CD4-positive, alpha-beta memory T cell (primary cell): ENCODE measurements around the gene BTNL8. TPM values are rescaled to one million over a fixed set of nuclear protein-coding genes. Genes with fewer than 3 reads are reported as not detected.

ENCODE experiments used
- CTCF ChIA-PET: fragments of 350-600 bp; sonication (Branson Sonifier 250); formaldehyde crosslinking; loops from one replicate; lab custom pipeline; 2021; ENCODE audit warnings: inconsistent platforms; ENCODE audit not compliant: partially characterized antibody; lab: Charles Lee
- POLR2A ChIA-PET: fragments of 350-600 bp; sonication (Branson Sonifier 250); formaldehyde crosslinking; loops from one replicate; lab custom pipeline; 2021; ENCODE audit not compliant: partially characterized antibody; lab: Charles Lee
- DNase-seq, 5 donors: peaks; one replicate each; pipeline versions ENCODE4 v3.0.0 to v3.0.0-alpha.2; 2020 to 2022; ENCODE audit warnings: mixed read lengths in 1 of 5
- H3K27ac ChIP-seq: one replicate; pipeline ENCODE4 v1.7.0; 2013; ENCODE audit warnings: low read depth, low read length
- H3K27me3 ChIP-seq: 2 replicates; pipeline ENCODE4 v1.7.0; 2013; ENCODE audit warnings: mild to moderate bottlenecking, low read length, moderate library complexity; ENCODE audit not compliant: insufficient read depth
- H3K36me3 ChIP-seq: 2 replicates; pipeline ENCODE4 v1.7.0; 2013; ENCODE audit warnings: mild to moderate bottlenecking, low read length, moderate library complexity; ENCODE audit not compliant: insufficient read depth
- H3K4me1 ChIP-seq: 2 replicates; pipeline ENCODE4 v1.7.0; 2013; ENCODE audit warnings: mild to moderate bottlenecking, low read length, moderate library complexity; ENCODE audit not compliant: insufficient read depth
- H3K4me3 ChIP-seq, 2 donors: one replicate each; pipeline ENCODE4 v1.7.0; 2013; ENCODE audit warnings: low read length in 2 of 2, mild to moderate bottlenecking in 1 of 2
- H3K9me3 ChIP-seq, 2 donors: one replicate each; pipeline ENCODE4 v1.7.0; 2013; ENCODE audit warnings: low read length in 2 of 2, control low read depth in 1 of 2; ENCODE audit not compliant: control insufficient read depth in 1 of 2
- H3K27ac Mint-ChIP-seq, 7 donors: one replicate each; pipeline ENCODE4 v1.8.0; 2020 to 2021; ENCODE audit warnings: mixed read lengths in 7 of 7, mild to moderate bottlenecking in 6 of 7, inconsistent platforms in 3 of 7, moderate library complexity in 3 of 7
- H3K27me3 Mint-ChIP-seq, 2 donors: one replicate each; pipeline ENCODE4 v1.8.0; 2020 to 2021; ENCODE audit warnings: mixed read lengths in 2 of 2
- H3K36me3 Mint-ChIP-seq, 2 donors: one replicate each; pipeline ENCODE4 v1.8.0; 2020 to 2021; ENCODE audit warnings: mixed read lengths in 2 of 2, inconsistent platforms in 1 of 2, mild to moderate bottlenecking in 1 of 2
- H3K4me1 Mint-ChIP-seq, 4 donors: one replicate each; pipeline ENCODE4 v1.8.0; 2020 to 2021; ENCODE audit warnings: mixed read lengths in 4 of 4, mild to moderate bottlenecking in 1 of 4
- H3K4me3 Mint-ChIP-seq, 8 donors: one replicate each; pipeline ENCODE4 v1.8.0; 2020 to 2021; ENCODE audit warnings: mixed read lengths in 8 of 8, mild to moderate bottlenecking in 7 of 8, moderate library complexity in 6 of 8, inconsistent platforms in 3 of 8
- H3K9me3 Mint-ChIP-seq, 8 donors: one replicate each; pipeline ENCODE4 v1.8.0; 2020 to 2021; ENCODE audit warnings: mixed read lengths in 8 of 8, mild to moderate bottlenecking in 5 of 8, inconsistent platforms in 3 of 8, moderate library complexity in 1 of 8
- intact Hi-C: fragments of 100-400 bp; cut with micrococcal nuclease; formaldehyde crosslinking; loops from one replicate; pipeline ENCODE4 v1.15.1; 2023
- polyA plus RNA-seq, 2 donors: library from polyadenylated mRNA; unstranded; fragments of 300-500 nt; fragmentation: Illumina TruSeq; gene quantifications; one replicate each; pipeline ENCODE4 v1.2.3, GENCODE V29; 2021
- total RNA-seq, 2 experiments: library from RNA; stranded (reverse); gene quantifications; one replicate each; pipeline ENCODE4 v1.2.3, GENCODE V29; 2021

BTNL8 gene
- total and polyA plus RNA-seq, 4 experiments from 2014 or later = not detected

DNA sequence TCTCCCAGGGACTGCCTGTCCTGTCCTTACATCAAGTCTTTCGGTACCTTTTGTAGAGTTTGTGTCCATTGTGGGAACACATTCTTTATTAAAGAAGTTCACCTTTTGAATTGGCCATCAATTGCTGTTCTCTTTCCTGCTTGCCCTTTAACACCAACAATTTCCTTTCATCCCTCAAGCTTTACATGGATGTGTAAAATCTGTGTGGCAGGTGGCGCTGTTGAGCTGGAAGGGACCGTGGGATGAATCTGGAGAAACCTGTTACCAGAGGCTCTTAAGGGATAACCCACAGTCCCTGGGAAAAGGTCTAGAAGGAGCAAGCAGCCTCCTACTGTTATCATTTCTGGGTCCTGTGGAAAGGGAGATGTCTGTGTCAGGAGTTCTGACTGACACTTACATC is 30.0 kb upstream of the BTNL8 start:
- H3K27me3 ChIP-seq = no peaks in the 10 kb centered on the region
- H3K9me3 ChIP-seq = no peaks in the 10 kb centered on the region
- peaks cover 4% of the 10 kb centered on the region for H3K4me1 ChIP-seq
- peak; percentile 32 to 64 (median 37) for DNase-seq
- no peak overlapping the region for H3K27ac Mint-ChIP-seq
- no peak overlapping the region for H3K4me3 ChIP-seq
- H3K27me3 Mint-ChIP-seq = peaks cover 3 to 6% of the 10 kb centered on the region in 2 donors
- ChIA-PET CTCF (interaction anchor here (0.6 to 1.5 kb wide), 14 partner anchors 8 to 301 kb away, joined by 3 to 10 read pairs (median 4); no protein-coding TSS in a partner anchor), POLR2A (interaction anchor here (0.9 to 2.2 kb wide), 6 partner anchors 38 to 96 kb away, joined by 3 to 9 read pairs (median 6); no protein-coding TSS in a partner anchor)
- H3K4me3 Mint-ChIP-seq = no peak overlapping the region
- no peaks in the 10 kb centered on the region for H3K9me3 Mint-ChIP-seq
- no peak overlapping the region for H3K27ac ChIP-seq
- H3K4me1 Mint-ChIP-seq = peaks cover 0 to 11% (median 5%) of the 10 kb centered on the region in 4 donors
- no peaks in the 10 kb centered on the region for H3K36me3 ChIP-seq
- no peaks in the 10 kb centered on the region for H3K36me3 Mint-ChIP-seq
- intact Hi-C loops = loop anchor here (1.0 kb wide), 2 partner anchors 8 to 85 kb away; partner anchors contain the start of gene ZFP62

DNA sequence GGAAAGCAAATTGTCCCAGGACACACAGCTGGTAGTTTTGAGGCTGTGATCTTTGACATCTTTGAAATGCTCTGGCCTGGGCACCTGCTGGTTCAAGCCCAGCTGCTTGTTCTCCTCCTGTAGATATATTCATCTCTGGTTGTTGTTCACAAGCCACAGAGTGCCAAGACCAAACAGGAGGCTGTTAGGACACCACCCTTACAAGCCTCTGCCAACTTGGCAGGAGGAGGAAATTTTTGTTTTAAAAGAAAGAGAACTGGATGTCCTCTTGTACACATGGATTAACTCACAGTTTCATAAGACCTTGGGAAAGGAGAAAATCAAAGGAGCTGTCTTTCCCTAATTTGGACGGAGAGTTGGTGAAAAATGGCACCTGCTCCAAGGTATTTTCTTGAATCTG is 29.4 kb upstream of the BTNL8 start:
- H3K4me3 Mint-ChIP-seq = no peak overlapping the region
- H3K4me1 Mint-ChIP-seq = peaks cover 0 to 13% (median 5%) of the 10 kb centered on the region in 4 donors
- intact Hi-C loops = loop anchor here (1.0 kb wide), 2 partner anchors 8 to 85 kb away; partner anchors contain the start of gene ZFP62
- no peaks in the 10 kb centered on the region for H3K9me3 Mint-ChIP-seq
- Histone ChIP-seq H3K36me3 (no peaks in the 10 kb centered on the region), H3K27ac (no peak overlapping the region), H3K9me3 (no peaks in the 10 kb centered on the region), H3K4me3 (no peak overlapping the region), H3K27me3 (no peaks in the 10 kb centered on the region), H3K4me1 (peaks cover 4% of the 10 kb centered on the region)
- no peaks in the 10 kb centered on the region for H3K36me3 Mint-ChIP-seq
- H3K27me3 Mint-ChIP-seq = peaks cover 3 to 6% of the 10 kb centered on the region in 2 donors
- no peak overlapping the region for H3K27ac Mint-ChIP-seq
- CTCF ChIA-PET = interaction anchor here (0.6 to 1.9 kb wide), 9 partner anchors 8 to 301 kb away, joined by 3 to 9 read pairs (median 5); partner anchors contain the start of gene ZFP62
- POLR2A ChIA-PET = interaction anchor here (0.9 to 2.2 kb wide), 6 partner anchors 38 to 97 kb away, joined by 3 to 9 read pairs (median 6); no protein-coding TSS in a partner anchor
- DNase-seq = no peak

DNA sequence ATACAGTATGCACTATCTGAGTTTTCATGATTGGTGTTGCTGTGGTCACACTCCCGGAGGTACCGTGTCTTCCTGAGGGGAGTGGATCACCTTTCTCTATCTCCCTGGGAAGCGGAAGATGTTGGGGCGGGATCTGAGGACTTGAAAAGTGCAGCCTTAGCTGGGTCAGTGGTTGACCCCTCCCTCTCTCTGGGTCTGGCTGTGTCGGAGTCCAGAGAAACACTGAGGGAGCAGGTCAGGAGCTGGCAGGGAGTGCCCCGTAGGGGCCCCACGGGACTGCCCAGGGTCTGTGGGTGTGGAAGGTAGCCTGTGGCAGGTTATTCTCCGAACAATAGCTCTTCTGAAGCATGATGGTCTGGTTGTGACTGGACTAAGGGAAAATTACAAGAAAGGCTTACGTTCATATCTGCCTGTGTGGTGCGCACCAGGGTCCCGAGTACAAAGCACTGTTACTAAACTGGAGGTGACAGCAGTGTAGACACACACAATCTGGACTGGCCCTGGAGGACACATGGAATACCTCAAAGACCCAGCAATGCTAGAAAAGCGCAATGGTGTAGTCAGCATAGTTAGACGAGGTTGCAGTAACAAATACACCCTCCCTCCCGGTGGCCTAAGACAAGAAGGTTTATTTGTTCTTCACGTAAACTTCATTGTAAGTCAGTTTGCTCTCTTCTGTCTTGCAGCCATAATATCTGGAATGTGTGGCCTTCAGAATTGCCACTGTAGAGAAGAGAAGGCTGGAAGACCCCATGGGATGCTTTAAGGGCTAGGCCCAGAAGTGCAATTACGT is 28.5 kb upstream of the BTNL8 start:
- peaks cover 0 to 13% (median 5%) of the 10 kb centered on the region in 4 donors for H3K4me1 Mint-ChIP-seq
- H3K4me3 ChIP-seq = no peak overlapping the region
- H3K4me3 Mint-ChIP-seq = no peak overlapping the region
- H3K9me3 Mint-ChIP-seq = no peaks in the 10 kb centered on the region
- no peak overlapping the region for H3K27ac ChIP-seq
- no peaks in the 10 kb centered on the region for H3K27me3 ChIP-seq
- no peaks in the 10 kb centered on the region for H3K36me3 Mint-ChIP-seq
- H3K36me3 ChIP-seq = no peaks in the 10 kb centered on the region
- H3K4me1 ChIP-seq = peaks cover 4% of the 10 kb centered on the region
- POLR2A ChIA-PET = no interaction called here
- H3K27me3 Mint-ChIP-seq = peaks cover 3 to 6% of the 10 kb centered on the region in 2 donors
- CTCF ChIA-PET = interaction anchor here (1.6 to 1.9 kb wide), 2 partner anchors 9 to 40 kb away, joined by 5 to 6 read pairs; partner anchors contain the start of gene ZFP62
- H3K27ac Mint-ChIP-seq = no peak overlapping the region
- no peak for DNase-seq
- intact Hi-C loops = no loop called here
- no peaks in the 10 kb centered on the region for H3K9me3 ChIP-seq

DNA sequence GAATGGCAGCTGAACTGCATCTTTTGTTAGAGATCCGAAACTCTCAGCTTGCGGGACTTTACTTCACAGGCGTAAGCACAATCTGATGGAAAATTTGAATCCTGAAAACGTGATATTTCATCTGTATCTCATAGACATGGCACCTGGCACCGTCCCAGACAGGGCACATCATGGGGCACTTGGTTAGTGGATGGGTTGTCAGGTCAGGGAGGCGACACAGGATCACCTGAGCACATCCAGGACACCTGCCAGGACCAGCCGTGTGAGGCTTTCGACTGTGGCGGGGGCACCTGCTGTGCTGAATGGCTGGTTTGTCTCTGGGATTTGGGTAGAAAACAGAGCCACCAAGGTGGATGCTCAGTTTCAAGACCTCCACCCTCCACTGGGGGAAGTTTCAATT is 26.5 kb upstream of the BTNL8 start:
- peak overlapping the region in 1 of 7 donors; percentile 24 for H3K27ac Mint-ChIP-seq
- CTCF ChIA-PET = interaction anchor here (1.2 kb wide), 1 partner anchor 88 kb away, joined by 3 read pairs; no protein-coding TSS in a partner anchor
- H3K36me3 ChIP-seq = no peaks in the 10 kb centered on the region
- H3K9me3 ChIP-seq = no peaks in the 10 kb centered on the region
- H3K27me3 ChIP-seq = no peaks in the 10 kb centered on the region
- H3K4me3 ChIP-seq = no peak overlapping the region
- peaks cover 0 to 13% (median 5%) of the 10 kb centered on the region in 4 donors for H3K4me1 Mint-ChIP-seq
- no peak for DNase-seq
- H3K36me3 Mint-ChIP-seq = no peaks in the 10 kb centered on the region
- peaks cover 4% of the 10 kb centered on the region for H3K4me1 ChIP-seq
- intact Hi-C loops = no loop called here
- H3K9me3 Mint-ChIP-seq = no peaks in the 10 kb centered on the region
- POLR2A ChIA-PET = interaction anchor here (0.9 to 1.1 kb wide), 2 partner anchors 40 to 41 kb away, joined by 3 read pairs; no protein-coding TSS in a partner anchor
- peaks cover 0 to 6% of the 10 kb centered on the region in 2 donors for H3K27me3 Mint-ChIP-seq
- H3K4me3 Mint-ChIP-seq = no peak overlapping the region
- H3K27ac ChIP-seq = no peak overlapping the region

DNA sequence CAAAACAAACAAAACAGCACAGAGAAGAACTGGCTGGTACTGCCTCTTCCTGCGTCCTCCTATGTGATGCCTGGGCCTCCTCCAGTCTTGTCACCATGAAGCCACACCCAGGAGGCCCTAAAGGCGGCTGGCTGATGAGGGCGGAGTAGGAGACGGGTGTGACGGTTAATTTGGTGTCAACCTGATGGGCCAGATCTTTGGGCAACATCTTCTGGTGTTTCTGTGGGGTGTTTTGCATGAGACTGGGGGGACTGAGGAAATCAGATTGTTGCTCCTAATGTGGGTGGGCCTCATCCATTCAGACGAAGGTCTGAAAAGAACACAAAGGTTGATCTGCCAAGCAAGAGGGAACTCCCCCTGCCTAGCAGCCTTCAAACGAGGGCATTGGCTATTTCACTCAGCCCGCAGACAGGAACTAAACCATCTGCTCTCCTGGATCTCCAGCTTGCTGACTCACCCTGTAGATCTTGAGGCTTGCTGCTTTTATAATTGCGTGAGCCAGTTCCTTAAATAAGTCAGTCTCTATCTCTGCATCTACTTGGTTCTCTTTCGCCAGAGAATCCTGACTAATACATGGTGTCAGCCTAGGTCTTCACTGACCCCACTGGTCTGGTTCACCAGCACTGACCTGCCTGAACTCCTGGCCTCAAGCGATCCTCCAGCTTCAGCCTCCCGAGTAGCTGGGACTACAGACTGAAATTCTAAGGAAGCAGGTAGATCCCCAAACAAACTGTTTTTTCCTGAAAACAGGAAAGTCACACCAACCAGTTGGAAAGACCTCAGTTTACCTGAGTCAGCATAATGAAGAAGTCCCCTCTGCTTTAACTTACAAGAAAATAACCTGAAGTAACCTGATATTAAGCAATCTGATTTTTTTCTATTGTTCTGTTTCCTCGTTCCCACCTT is 25.1 kb upstream of the BTNL8 start:
- H3K27ac ChIP-seq = no peak overlapping the region
- CTCF ChIA-PET = interaction anchor here (1.0 to 1.9 kb wide), 2 partner anchors 7 to 9 kb away, joined by 3 to 7 read pairs; no protein-coding TSS in a partner anchor

DNA sequence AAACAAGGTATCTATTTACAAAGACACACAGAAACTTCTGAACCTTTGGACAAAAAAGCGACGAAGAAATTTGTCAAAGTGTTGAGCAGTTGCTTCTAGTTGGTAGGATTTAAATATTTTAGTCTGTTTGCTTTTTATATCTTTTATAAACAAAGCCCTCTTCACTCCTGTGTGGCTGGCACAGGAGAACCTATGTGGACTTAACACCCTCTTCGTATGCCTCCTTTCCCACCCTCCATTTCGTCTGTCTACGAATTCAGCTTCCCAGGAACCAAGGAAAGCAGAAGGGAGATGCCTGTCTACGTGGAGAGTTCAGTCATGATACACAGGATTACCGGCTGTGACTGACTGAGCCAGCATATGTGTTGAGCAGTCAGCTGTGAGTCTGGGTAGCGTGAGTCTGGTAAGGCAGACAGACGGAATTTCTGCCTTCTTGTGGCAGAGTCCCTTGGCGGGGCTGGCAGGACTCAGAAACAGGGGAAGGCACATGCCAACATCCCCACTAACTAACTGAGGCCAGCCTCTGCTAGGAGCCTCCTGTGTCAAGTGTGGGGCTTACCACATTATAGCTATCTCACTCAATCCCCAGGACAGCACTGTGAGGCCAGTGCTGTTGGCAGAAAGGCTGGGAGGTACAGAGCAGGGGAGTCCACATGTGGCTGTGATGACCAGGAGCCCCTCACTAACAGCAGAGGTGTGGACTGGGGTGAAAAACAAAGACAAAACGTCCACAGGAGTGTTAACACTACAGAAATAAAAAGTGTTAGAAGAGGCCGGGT is 24.0 kb upstream of the BTNL8 start:
- ChIA-PET CTCF (interaction anchor here (1.0 to 1.9 kb wide), 2 partner anchors 8 to 10 kb away, joined by 3 to 7 read pairs; no protein-coding TSS in a partner anchor), POLR2A (interaction anchor here (1.3 kb wide), 1 partner anchor 44 kb away, joined by 4 read pairs; no protein-coding TSS in a partner anchor)
- H3K4me1 ChIP-seq = peaks cover 4% of the 10 kb centered on the region
- H3K4me3 ChIP-seq = no peak overlapping the region
- H3K36me3 ChIP-seq = no peaks in the 10 kb centered on the region
- Mint-ChIP-seq H3K27ac (peak overlapping the region in 2 of 7 donors; percentile 8 to 67), H3K36me3 (no peaks in the 10 kb centered on the region), H3K9me3 (no peaks in the 10 kb centered on the region), H3K27me3 (peaks cover 0 to 3% of the 10 kb centered on the region in 2 donors), H3K4me3 (no peak overlapping the region), H3K4me1 (peaks cover 0 to 9% (median 2%) of the 10 kb centered on the region in 4 donors)
- no peak for DNase-seq
- no peak overlapping the region for H3K27ac ChIP-seq
- intact Hi-C loops = no loop called here
- H3K9me3 ChIP-seq = no peaks in the 10 kb centered on the region
- no peaks in the 10 kb centered on the region for H3K27me3 ChIP-seq

More for the DNA sequence above, 25.1 kb upstream of the BTNL8 start:
- Histone ChIP-seq H3K4me3 (no peak overlapping the region), H3K9me3 (no peaks in the 10 kb centered on the region), H3K4me1 (peaks cover 4% of the 10 kb centered on the region), H3K36me3 (no peaks in the 10 kb centered on the region), H3K27me3 (no peaks in the 10 kb centered on the region)
- Mint-ChIP-seq H3K4me3 (peak overlapping the region in 2 of 8 donors; percentile 30 to 51), H3K4me1 (peaks cover 0 to 11% (median 4%) of the 10 kb centered on the region in 4 donors), H3K36me3 (no peaks in the 10 kb centered on the region), H3K27me3 (peaks cover 0 to 3% of the 10 kb centered on the region in 2 donors), H3K27ac (peak overlapping the region in 6 of 7 donors; percentile 68 to 91 (median 81)), H3K9me3 (no peaks in the 10 kb centered on the region)
- peak in 4 of 5 donors; percentile 28 to 73 (median 49) for DNase-seq
- POLR2A ChIA-PET = interaction anchor here (1.1 to 1.3 kb wide), 2 partner anchors 43 kb away, joined by 3 to 4 read pairs; no protein-coding TSS in a partner anchor
- intact Hi-C loops = no loop called here
